WTC11 (cell line): ENCODE results near the gene ARHGAP40.

Experiments
- ATF6 ChIP-seq: sonication (generic); formaldehyde crosslinking; IDR thresholded peaks from 2 replicates; pipeline ENCODE4 v1.8.1; 2023; ENCODE audit warnings: mild to moderate bottlenecking, missing genetic modification reagents
- CTCF ChIP-seq: fragments of 200-600 bp; IDR thresholded peaks from 2 replicates; pipeline ENCODE4 v1.8.0; 2022; ENCODE audit warnings: antibody characterized with exemption
- EMX1 ChIP-seq: fragments of 250-450 bp; sonication (Bioruptor Pico); IDR thresholded peaks from 2 replicates; pipeline ENCODE4 v1.8.0; 2021; ENCODE audit warnings: mild to moderate bottlenecking
- JAZF1 ChIP-seq: fragments of 250-450 bp; sonication (Bioruptor Pico); IDR thresholded peaks from 2 replicates; pipeline ENCODE4 v1.9.0; 2021; ENCODE audit warnings: moderate library complexity, mild to moderate bottlenecking, inconsistent platforms
- JUN ChIP-seq: sonication (generic); formaldehyde crosslinking; IDR thresholded peaks from 2 replicates; pipeline ENCODE4 v1.8.0; 2023; ENCODE audit warnings: mild to moderate bottlenecking, missing genetic modification reagents
- MAX ChIP-seq: sonication (generic); formaldehyde crosslinking; IDR thresholded peaks from 2 replicates; pipeline ENCODE4 v1.8.0; 2022; ENCODE audit warnings: mild to moderate bottlenecking, missing genetic modification reagents
- NR3C1 ChIP-seq: sonication (generic); formaldehyde crosslinking; conservative IDR thresholded peaks from 2 replicates; pipeline ENCODE4 v1.8.1; 2023; ENCODE audit warnings: low read depth, mild to moderate bottlenecking, missing genetic modification reagents
- TEAD4 ChIP-seq: sonication (generic); formaldehyde crosslinking; IDR thresholded peaks from 2 replicates; pipeline ENCODE4 v1.8.0; 2022; ENCODE audit warnings: mild to moderate bottlenecking, missing genetic modification reagents
- USF1 ChIP-seq: sonication (generic); formaldehyde crosslinking; IDR thresholded peaks from 2 replicates; pipeline ENCODE4 v1.8.0; 2022; ENCODE audit warnings: mild to moderate bottlenecking, missing genetic modification reagents
- ZNF138 ChIP-seq: sonication (generic); formaldehyde crosslinking; conservative IDR thresholded peaks from 2 replicates; pipeline ENCODE4 v1.8.1; 2022; ENCODE audit warnings: mild to moderate bottlenecking, moderate library complexity, missing genetic modification reagents

DNA sequence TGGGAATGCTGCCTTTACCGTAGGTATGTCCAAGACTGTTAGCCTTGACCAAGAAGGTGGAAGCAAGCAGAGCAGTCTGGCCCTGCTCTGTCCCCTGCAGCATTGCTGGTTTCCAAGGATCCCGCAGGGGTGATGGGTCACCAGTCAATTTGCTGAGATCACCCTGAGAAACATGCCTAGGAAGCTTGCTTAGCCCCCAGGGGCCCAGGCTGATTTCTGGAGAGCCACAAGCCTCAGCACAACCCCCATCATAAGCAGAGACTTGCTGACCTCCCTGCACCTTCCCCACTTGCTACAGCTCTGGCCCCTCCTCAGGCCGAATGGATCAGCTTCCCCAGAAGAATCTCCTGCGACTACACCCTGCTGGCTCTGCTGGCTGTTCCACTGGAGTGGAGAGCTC is 21.5 kb downstream of the ARHGAP40 start:
- TF ChIP-seq JUN (CRISPR knock-in tag), result no peak
- no peak for TF ChIP-seq ZNF138
- no peak for TF ChIP-seq CTCF
- TF ChIP-seq MAX (CRISPR knock-in tag), result no peak
- TF ChIP-seq EMX1 (CRISPR knock-in tag), result no peak
- no peak for TF ChIP-seq JAZF1 (CRISPR knock-in tag)
- TF ChIP-seq NR3C1 (CRISPR knock-in tag), result no peak
- no peak for TF ChIP-seq TEAD4 (CRISPR knock-in tag)
- TF ChIP-seq ATF6 (CRISPR knock-in tag), result no peak
- no peak for TF ChIP-seq USF1 (CRISPR knock-in tag)
